Suppressor macrophage treated with lipopolysaccharide for 1 hour (primary cell): ENCODE results near the gene CELA2A.
A peak's percentile ranks its signal among the peaks of the same experiment; 100 is the strongest.
"Not testable (repeated sequence)": the region's sequence is repeated elsewhere in the genome, so short reads cannot be mapped to it uniquely, and the experiment has no call there.

ENCODE experiments used
- DNase-seq, 3 donors: peaks; one replicate each; pipeline ENCODE4 v3.0.0-alpha.2; 2020 to 2022

CELA2A gene

GRCh38 chr1:15471067-15471466 is 14.5 kb downstream of the CELA2A start:
- not testable (repeated sequence) for DNase-seq

DNA sequence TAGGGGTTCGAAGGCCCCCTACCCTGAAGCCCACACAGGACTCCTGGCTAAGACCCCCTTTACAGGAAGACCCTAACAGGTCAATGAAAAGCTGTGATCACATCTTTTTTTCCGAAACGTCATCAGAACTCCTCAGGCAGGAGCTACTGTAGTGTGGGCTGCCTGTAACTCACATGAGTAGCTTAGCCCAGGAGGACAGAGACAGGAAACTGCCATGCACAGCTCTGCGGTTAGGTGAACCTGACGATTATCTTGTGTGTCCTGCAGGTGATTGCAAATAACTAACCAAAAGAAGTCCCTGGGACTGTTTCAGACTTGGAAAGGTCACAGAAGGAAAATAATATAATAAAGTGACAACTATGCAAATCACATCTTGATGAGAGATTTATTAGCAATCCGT is 15.2 kb downstream of the CELA2A start:
- not testable (repeated sequence) for DNase-seq

GRCh38 chr1:15472587-15472986 is 16.1 kb downstream of the CELA2A start:
- no peak for DNase-seq

GRCh38 chr1:15475752-15476314 is 19.3 kb downstream of the CELA2A start, which contains the start of gene CELA2B:
Gene CELA2B (plus strand): TSS chr1:15476104. CDS start chr1:15476126, 22 bp downstream.
- DNase-seq = no peak

- no peak for DNase-seq
Measured at GRCh38 chr1:15476927-15477326, 20.4 kb downstream of the CELA2A start.

DNA sequence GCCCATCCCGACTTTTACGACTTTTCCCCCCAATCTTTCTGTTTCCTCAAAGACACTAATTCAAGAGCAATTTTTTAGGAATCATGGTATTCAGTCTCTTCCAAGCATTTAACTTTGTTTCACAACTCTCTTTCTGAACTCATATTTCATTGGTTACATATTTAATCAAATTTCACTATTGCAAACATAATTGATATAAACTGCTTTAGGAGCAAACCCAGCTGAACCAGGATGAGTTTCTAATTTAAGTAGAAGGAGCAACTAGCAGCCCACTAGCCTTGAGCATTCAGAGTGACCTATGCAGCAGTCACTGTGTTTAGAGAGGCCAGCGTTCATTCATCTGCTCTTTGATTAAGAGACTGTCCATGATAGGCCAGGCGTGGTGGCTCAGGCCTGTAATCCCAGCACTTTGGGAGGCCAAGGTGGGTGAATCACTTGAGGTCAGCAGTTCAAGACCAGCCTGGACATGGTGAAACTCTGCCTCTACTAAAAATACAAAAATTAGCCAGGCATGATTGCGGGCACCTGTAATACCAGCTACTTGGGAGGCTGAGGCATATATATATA is 21.2 kb downstream of the CELA2A start:
- no peak for DNase-seq

GRCh38 chr1:15479654-15480347 is 23.3 kb downstream of the CELA2A start:
- no peak for DNase-seq

- not testable (repeated sequence) for DNase-seq
Measured at GRCh38 chr1:15482455-15482854, 25.9 kb downstream of the CELA2A start.

DNA sequence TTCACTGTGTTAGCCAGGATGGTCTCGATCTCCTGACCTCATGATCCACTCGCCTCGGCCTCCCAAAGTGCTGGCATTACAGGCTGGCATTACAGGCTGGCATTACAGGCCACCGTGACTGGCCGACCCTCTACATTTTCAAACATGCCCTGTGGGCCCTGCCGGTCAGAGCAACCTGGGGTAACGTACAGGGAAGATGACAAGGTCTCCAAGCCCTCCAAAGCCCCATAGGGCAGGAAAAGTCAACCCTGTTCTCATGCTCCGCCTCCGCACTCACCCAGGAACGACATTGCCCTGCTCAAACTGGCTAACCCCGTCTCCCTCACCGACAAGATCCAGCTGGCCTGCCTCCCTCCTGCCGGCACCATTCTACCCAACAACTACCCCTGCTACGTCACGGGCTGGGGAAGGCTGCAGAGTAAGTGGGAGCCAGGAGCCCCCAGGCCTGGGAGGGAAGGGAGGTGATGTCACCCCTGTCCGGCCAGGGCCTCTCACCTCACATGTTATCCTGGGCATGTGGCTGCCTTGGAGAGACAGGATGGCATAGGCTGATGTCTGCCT is 26.5 kb downstream of the CELA2A start:
- not testable (repeated sequence) for DNase-seq

DNA sequence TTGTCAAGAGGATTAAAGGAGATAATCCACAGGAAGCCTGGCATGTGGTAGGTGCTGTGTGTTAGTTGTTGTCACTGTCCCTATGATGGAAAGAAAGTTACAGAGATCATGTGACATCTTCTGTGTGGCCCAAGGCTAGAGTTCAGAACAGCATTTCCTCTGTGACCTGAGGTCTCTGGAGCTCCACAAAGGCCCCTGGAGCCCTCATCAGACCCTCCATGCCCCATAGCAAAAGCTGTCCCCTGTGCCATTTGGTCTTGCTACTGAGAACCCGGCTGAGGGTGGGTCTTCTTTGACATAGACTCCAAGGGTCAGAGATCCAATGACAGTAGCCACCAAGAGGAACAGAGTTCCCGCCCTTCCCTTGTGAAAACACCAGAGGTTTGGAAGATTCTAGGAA is 27.4 kb downstream of the CELA2A start:
- DNase-seq = no peak

DNA sequence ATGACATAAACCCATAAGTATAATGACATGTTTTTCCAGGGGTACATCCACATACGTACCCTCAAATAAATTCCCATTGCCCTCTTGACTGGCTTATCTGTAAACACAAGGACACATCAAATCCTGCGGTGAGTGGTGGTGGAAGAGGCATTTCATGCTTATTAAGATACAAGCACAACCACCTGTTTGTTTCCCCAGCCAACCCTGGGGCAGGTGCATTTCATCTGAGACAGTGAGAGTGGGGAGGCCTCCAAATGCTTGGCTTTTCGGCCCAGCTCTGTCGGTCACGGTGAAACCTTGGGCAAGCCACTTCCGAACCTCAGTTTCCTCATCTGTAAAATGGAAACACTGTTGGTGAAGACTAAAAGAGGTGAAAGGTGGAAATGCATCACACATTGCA is 27.9 kb downstream of the CELA2A start:
- DNase-seq = not testable (repeated sequence)

DNA sequence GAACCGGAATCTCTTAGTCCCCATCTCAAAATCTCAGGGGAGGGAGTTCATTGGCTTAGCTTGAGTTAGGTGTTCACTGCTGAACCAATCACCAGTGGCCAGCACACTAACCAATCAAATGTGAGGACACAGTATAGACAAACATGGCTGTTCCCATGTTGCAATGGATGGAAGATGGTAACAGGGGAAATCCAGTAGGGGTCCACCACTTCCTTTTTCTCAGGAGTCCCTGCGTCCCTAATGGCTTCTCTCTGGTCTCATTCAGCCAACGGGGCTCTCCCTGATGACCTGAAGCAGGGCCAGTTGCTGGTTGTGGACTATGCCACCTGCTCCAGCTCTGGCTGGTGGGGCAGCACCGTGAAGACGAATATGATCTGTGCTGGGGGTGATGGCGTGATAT is 29.1 kb downstream of the CELA2A start:
- DNase-seq = peak in 2 of 3 donors; percentile 3 to 27

GRCh38 chr1:15486844-15487610 is 30.5 kb downstream of the CELA2A start:
- not testable (repeated sequence) for DNase-seq

- no peak for DNase-seq
Measured at GRCh38 chr1:15488371-15488770, 31.8 kb downstream of the CELA2A start.

- no peak for DNase-seq
Measured at GRCh38 chr1:15489052-15489736, 32.7 kb downstream of the CELA2A start.

- DNase-seq = not testable (repeated sequence)
Measured at GRCh38 chr1:15491010-15491409, 34.5 kb downstream of the CELA2A start.

DNA sequence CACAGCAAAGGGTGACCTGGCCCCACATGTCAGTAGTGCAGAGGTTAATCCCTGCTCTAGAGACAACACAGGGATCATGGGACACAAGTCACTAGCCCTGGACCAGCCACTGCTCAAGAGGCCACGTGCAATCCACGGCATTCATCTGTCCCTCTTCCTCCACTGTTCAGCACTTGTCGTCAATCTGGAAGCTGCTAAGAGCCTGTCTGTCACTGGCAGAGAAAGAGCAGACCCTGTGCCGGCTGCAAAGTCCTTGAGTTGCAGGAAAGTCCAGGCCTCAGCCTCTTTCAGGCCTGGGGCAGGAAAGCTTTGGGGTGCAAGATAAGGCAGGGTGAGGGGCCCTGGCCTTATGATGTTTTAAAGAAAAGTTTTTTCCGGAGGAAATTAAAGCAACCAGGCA is 36.1 kb downstream of the CELA2A start:
- no peak for DNase-seq

DNA sequence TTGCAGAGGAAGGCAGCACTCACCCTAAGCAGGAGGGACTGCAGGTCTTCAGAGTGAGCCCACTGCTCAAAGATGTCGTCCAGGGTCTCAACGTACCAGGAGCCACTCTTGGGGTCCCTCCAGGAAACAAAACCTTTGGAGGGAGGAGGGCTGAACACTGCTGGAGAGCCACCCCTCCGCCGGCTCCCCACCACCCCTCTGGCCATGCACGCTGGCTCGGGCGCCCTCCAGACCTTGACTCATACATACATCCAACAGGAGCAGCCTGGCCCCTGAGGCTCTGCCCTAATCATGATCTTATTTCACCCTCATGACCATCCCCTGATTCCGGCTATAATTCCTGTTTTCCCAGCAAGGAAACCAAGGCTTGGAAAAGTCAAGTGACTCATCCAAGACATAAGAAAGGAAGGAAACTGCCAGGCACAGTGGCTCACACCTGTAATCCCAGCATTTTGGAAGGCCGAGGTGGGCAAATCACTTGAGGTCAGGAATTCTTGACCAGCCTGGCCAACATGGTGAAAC is 37.4 kb downstream of the CELA2A start:
- DNase-seq = no peak

- DNase-seq = no peak
Measured at GRCh38 chr1:15500184-15501178, 43.9 kb downstream of the CELA2A start.

- DNase-seq = peak; percentile 75 to 85 (median 80)
Measured at GRCh38 chr1:15501208-15502032, 44.9 kb downstream of the CELA2A start.
